ENCODE measurements around the gene PRC1.
"Not testable (repeated sequence)": the region's sequence is repeated elsewhere in the genome, so short reads cannot be mapped to it uniquely, and the experiment has no call there.

PRC1 gene

GRCh38 chr15:90931828-90932659 is 62.3 kb downstream of the PRC1 start, which contains the start of gene HDDC3:
Gene HDDC3 (minus strand): TSS chr15:90932549. CDS start chr15:90932540, 9 bp downstream.
- peak; percentile 85 to 94 for DNase-seq

DNA sequence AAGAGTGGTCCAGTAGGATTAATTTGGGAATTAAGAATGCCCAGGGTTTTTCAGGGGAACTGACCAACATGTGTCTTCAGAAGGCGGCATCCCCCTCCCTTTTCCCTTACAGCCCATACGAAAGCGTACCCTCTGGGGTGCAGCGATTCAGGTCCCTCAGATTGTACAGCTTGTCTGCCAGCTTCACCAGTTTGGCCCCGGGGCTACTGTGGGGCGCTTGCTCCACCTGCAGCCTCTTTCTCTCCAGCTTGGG is 62.8 kb downstream of the PRC1 start:
- no peak for DNase-seq

GRCh38 chr15:90930861-90931574 is 63.3 kb downstream of the PRC1 start:
- DNase-seq: no peak

DNA sequence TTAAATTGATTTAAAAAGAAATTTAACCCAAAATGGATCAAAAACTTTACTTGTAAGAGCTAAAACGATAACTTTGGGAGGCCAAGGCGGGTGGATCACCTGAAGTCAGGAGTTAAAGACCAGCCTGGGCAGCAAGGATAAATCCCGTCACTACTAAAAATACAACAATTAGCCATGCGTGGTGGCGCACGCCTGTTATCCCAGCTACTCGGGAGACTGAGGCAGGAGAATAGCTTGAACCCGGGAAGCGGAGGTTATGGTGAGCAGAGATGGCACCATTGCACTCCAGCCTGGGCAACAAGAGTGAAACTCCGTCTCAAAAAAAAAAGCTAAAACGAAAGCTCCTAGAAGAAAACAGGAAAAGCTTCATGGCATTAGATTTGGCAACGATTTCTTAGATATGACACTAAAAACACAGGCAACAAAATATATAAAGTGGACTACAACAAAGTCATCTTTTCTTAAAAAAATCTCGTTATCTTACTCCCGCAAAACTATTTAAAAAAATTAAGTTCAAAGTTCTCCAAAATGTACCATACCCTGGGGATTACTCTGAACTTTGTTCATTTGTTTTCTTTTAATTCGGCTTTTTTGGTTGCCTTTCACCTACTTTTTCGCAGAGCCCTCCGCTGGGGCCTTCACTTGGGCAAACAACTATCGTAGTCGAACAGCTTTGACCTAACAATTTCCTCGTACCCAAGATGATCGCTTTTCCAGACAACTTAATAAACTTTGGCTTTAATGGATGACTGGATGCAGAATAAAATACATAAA is 64.9 kb downstream of the PRC1 start:
- no peak for DNase-seq

- not testable (repeated sequence) for DNase-seq
Measured at GRCh38 chr15:90928106-90928505, 66.2 kb downstream of the PRC1 start.

DNA sequence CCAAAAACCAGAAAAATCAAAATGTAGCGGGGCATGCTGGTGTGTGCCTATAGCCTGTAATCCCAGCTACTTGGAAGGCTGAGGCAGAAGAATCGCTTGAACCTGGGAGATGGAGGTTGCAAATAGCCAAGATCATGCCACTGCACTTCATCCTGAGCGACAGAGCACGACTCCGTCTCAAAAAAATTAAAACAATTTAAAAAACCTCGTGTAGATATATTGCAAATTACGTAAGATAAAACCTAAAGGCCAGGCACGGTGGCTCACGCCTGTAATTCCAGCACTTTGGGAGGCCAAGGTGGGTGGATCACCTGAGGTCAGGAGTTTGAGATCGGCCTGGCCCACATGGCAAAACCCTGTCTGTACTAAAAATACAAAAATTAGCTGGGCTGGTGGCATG is 67.6 kb downstream of the PRC1 start:
- not testable (repeated sequence) for DNase-seq

- DNase-seq: no peak
Measured at GRCh38 chr15:90924375-90924774, 70.0 kb downstream of the PRC1 start.

DNA sequence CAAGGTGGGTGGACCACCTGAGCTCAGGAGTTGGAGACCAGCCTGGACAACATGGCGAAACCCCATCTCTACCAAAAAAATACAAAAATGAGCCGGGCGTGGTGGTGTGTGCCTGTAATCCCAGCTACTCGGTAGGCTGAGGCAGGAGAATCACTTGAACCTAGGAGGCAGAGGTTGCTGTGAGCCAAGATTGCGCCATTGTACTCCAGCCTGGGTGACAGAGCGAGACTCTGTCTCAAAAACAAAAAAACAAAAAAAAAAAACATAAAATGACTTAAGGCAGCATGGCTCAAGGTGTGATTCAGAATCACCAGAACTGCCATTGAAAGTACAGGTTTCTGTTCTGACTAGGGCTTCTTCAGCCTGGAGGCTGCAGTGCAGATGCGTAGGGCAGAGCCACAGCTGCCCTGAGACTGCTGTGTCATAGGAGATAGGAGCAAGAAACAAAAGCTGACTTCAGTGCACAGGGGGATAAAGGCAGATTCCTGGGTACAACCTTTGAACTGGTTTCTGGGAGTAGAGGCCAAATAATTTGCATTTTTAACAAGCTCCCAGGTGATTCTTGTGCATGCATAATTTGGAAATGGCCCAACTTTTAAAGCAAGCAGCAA is 71.5 kb downstream of the PRC1 start:
- not testable (repeated sequence) for DNase-seq

GRCh38 chr15:90921887-90922286 is 72.4 kb downstream of the PRC1 start:
- DNase-seq: no peak

GRCh38 chr15:90918835-90919234 is 75.5 kb downstream of the PRC1 start:
- DNase-seq: no peak

DNA sequence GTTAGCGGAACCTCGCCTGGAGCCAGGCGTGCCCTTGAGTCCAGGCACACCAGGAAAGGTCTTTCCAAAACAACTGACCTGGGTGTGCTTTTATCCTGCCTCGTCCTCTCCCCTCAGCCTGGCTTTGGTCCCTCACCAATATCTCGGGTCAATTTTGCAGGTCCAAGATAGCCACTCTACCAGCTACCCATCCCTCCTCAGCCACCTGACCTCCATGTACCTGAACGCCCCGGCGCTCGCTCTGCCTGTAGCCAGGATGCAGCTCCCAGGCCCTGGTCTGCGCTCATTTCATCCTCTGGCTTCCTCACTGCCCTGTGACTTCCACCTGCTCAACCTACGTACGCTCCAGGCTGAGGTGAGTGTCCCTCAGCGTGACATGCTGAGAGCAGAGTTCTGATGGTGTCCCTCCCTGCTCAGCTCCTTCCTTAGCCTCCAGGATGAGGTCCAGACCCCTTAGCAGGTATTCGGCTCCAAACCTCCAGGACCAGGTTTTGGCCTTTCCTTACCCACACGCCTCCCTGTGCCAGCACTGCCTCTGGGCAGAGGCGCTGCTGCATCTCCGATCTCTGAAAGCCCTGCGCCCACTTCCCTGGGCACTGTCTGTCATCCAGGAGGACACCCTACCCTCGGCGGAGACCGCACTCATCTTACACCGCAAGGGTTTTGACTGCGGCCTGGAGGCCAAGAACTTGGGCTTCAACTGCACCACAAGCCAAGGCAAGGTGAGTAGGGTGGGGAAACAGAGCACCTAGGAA is 76.1 kb downstream of the PRC1 start:
- no peak for DNase-seq

- no peak for DNase-seq
Measured at GRCh38 chr15:90917569-90917968, 76.8 kb downstream of the PRC1 start.

DNA sequence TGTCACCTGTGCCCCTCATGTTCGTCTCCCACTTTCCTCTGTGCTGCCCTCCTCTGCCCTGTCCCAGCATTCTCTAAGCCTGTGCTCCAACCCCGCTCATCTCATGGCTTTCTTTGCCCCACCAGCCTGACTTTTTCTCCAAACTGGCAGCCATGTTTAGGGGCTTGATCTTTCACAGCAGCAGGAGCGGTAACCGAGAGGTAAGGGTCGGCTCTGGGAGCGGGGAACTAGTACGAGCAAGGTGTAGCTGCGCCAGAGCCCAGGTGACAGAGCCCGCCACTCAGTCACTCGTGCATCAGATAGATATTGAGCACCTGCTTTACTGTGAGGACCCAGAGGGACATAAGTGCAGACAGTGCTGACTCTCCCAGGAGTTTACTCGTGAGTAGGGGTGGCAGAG is 77.9 kb downstream of the PRC1 start:
- DNase-seq: no peak

Measured in NCI-H2081 (cell line).